Neuronal stem cell (in vitro differentiated cells): ENCODE results near the gene IL6R.
"Not testable (repeated sequence)": the region's sequence is repeated elsewhere in the genome, so short reads cannot be mapped to it uniquely, and the experiment has no call there.

Experiments used
- DNase-seq: peaks from one replicate; pipeline ENCODE4 v3.0.0-alpha.2; 2013; ENCODE audit warnings: low spot score
- H2AFZ ChIP-seq: one replicate; pipeline ENCODE4 v1.6.1; 2013; ENCODE audit warnings: mild to moderate bottlenecking, low read length, inconsistent platforms
- H2AK5ac ChIP-seq: 2 replicates; pipeline ENCODE4 v1.6.1; 2013; ENCODE audit warnings: low read depth, mild to moderate bottlenecking, inconsistent platforms, low read length, moderate library complexity, mixed read lengths
- H2BK120ac ChIP-seq: 2 replicates; pipeline ENCODE4 v1.6.1; 2013; ENCODE audit warnings: low read depth, mild to moderate bottlenecking, inconsistent platforms, low read length, moderate library complexity, mixed read lengths
- H2BK12ac ChIP-seq: one replicate; pipeline ENCODE4 v1.6.1; 2013; ENCODE audit warnings: low read length, inconsistent platforms
- H2BK15ac ChIP-seq: 2 replicates; pipeline ENCODE4 v1.6.1; 2013; ENCODE audit warnings: mild to moderate bottlenecking, low read length, inconsistent platforms, mixed read lengths
- H2BK5ac ChIP-seq: one replicate; pipeline ENCODE4 v1.6.1; 2013; ENCODE audit warnings: inconsistent platforms, mild to moderate bottlenecking, low read length, moderate library complexity
- H3K14ac ChIP-seq: one replicate; pipeline ENCODE4 v1.6.1; 2013; ENCODE audit warnings: low read length, inconsistent platforms
- H3K18ac ChIP-seq: 2 replicates; pipeline ENCODE4 v1.6.1; 2013; ENCODE audit warnings: low read length, inconsistent platforms
- H3K23ac ChIP-seq: 2 replicates; pipeline ENCODE4 v1.6.1; 2013; ENCODE audit warnings: low read depth, mild to moderate bottlenecking, mixed read lengths, low read length, inconsistent platforms; ENCODE audit not compliant: poor library complexity
- H3K27ac ChIP-seq: replicated peaks from 3 replicates; pipeline ENCODE4 v1.5.1; 2013; ENCODE audit warnings: low read length, inconsistent platforms
- H3K27me3 ChIP-seq, 3 experiments: 2 replicates each; pipeline ENCODE4 v1.6.1; 2013; ENCODE audit warnings: low read length in 3 of 3, mild to moderate bottlenecking in 2 of 3, inconsistent platforms in 1 of 3, low read depth in 1 of 3, mixed read lengths in 1 of 3, moderate library complexity in 1 of 3; ENCODE audit not compliant: control insufficient read depth in 3 of 3, insufficient read depth in 3 of 3
- H3K36me3 ChIP-seq, 2 donors: replicated peaks in 1 of 2; 2 replicates each; pipeline ENCODE4 v1.6.1; 2013; ENCODE audit warnings: low read length in 2 of 2; ENCODE audit not compliant: control insufficient read depth in 2 of 2, insufficient read depth in 2 of 2
- H3K4ac ChIP-seq: 2 replicates; pipeline ENCODE4 v1.6.1; 2013; ENCODE audit warnings: inconsistent platforms, mild to moderate bottlenecking, low read length, moderate library complexity
- H3K4me1 ChIP-seq, 2 donors: 1 replicate in 1 of 2; 2 replicates in 1 of 2; pipeline ENCODE4 v1.6.1; 2013; ENCODE audit warnings: low read length in 2 of 2, low read depth in 1 of 2; ENCODE audit not compliant: control insufficient read depth in 2 of 2, insufficient read depth in 1 of 2
- H3K4me2 ChIP-seq: one replicate; pipeline ENCODE4 v1.6.1; 2013; ENCODE audit warnings: mild to moderate bottlenecking, low read length, inconsistent platforms; ENCODE audit not compliant: insufficient read depth, poor library complexity, severe bottlenecking
- H3K4me3 ChIP-seq, 2 donors: 2 replicates each; pipeline ENCODE4 v1.5.1; 2013; ENCODE audit warnings: low read length in 2 of 2, mild to moderate bottlenecking in 2 of 2, inconsistent platforms in 1 of 2, moderate library complexity in 1 of 2
- H3K79me1 ChIP-seq: one replicate; pipeline ENCODE4 v1.6.1; 2013; ENCODE audit warnings: low read depth, mild to moderate bottlenecking, inconsistent platforms, low read length, moderate library complexity
- H3K9ac ChIP-seq: one replicate; pipeline ENCODE4 v1.6.1; 2013; ENCODE audit warnings: mild to moderate bottlenecking, low read depth, low read length, inconsistent platforms; ENCODE audit not compliant: poor library complexity
- H3K9me3 ChIP-seq, 2 donors: replicated peaks in 1 of 2; 2 replicates each; pipeline versions ENCODE3 to v1.6.1; 2013; ENCODE audit warnings: low read length in 2 of 2, mild to moderate bottlenecking in 2 of 2, inconsistent platforms in 1 of 2, low read depth in 1 of 2, mixed read lengths in 1 of 2, moderate library complexity in 1 of 2; ENCODE audit not compliant: control insufficient read depth in 2 of 2, insufficient read depth in 1 of 2
- H4K8ac ChIP-seq: one replicate; pipeline ENCODE4 v1.6.1; 2013; ENCODE audit warnings: low read depth, mild to moderate bottlenecking, inconsistent platforms, low read length, moderate library complexity
- H4K91ac ChIP-seq: one replicate; pipeline ENCODE4 v1.6.1; 2013; ENCODE audit warnings: low read length, low read depth, mild to moderate bottlenecking, inconsistent platforms; ENCODE audit not compliant: poor library complexity
- WGBS, 2 donors: extraction: QIAGEN DNeasy Blood & Tissue Kit; methylation state at CpG; one replicate each; pipeline ENCODE4 v1.1.7; 2013; ENCODE audit warnings: missing lambda C conversion rate in 2 of 2, mixed read lengths in 1 of 2; ENCODE audit not compliant: insufficient read length in 2 of 2, insufficient replicate concordance in 1 of 2; ENCODE audit errors: extremely low coverage in 2 of 2; 5-methylcytosine and 5-hydroxymethylcytosine counted together

The IL6R gene

GRCh38 chr1:154485910-154486496, 80.9 kb downstream of the IL6R start:
- Histone ChIP-seq H4K91ac (no peak overlapping the region), H3K18ac (no peak overlapping the region), H3K4me1 (peaks cover 3 to 6% of the 10 kb centered on the region in 2 donors), H3K4ac (no peak overlapping the region), H2BK12ac (no peak overlapping the region), H2AK5ac (no peak overlapping the region), H3K9ac (no peak overlapping the region), H3K4me2 (no peak overlapping the region), H3K79me1 (no peaks in the 10 kb centered on the region), H3K27me3 (peaks cover 0 to 17% (median 0%) of the 10 kb centered on the region in 3 experiments), H2BK120ac (no peak overlapping the region), H2BK15ac (no peak overlapping the region), H3K27ac (no peak overlapping the region), H3K14ac (no peak overlapping the region), H2AFZ (peak overlapping the region; percentile 6), H4K8ac (no peak overlapping the region), H3K9me3 (no peaks in the 10 kb centered on the region), H3K23ac (no peak overlapping the region), H3K4me3 (no peak overlapping the region), H2BK5ac (no peak overlapping the region), H3K36me3 (no peaks in the 10 kb centered on the region)
- WGBS, 2 donors: no CpG with 5 or more reads among the region's 7 CpGs
- no peak for DNase-seq

DNA sequence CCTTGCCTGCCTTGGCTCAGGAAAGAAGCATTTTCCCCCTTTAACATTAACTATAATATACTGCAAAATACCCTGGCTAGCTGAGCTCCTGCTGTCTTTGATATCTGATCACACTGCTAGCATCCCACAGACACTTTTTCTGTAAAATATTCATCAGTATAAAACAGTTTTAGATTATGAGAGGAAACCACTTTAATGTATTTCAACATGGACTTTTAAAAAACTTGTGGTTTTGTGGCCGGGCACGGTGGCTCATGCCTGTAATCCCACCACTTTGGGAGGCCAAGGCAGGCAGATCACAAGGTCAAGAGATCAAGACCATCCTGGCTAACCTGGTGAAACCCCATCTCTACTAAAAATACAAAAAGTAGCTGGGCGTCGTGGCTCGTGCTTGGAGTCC, 81.6 kb downstream of the IL6R start:
- peak overlapping the region; percentile 6 for H2AFZ ChIP-seq
- not testable (repeated sequence) for H2BK15ac ChIP-seq, H3K4ac ChIP-seq, H2AK5ac ChIP-seq, H3K9ac ChIP-seq, H4K91ac ChIP-seq, H2BK120ac ChIP-seq, DNase-seq, H3K14ac ChIP-seq, H3K4me1 ChIP-seq, H3K23ac ChIP-seq, H4K8ac ChIP-seq, H3K36me3 ChIP-seq, H3K9me3 ChIP-seq, H3K4me3 ChIP-seq, H3K27ac ChIP-seq, H2BK5ac ChIP-seq, H3K18ac ChIP-seq, H2BK12ac ChIP-seq, H3K4me2 ChIP-seq, H3K79me1 ChIP-seq
- WGBS, 2 donors: no CpG with 5 or more reads among the region's 5 CpGs
- H3K27me3 ChIP-seq: peaks cover 0 to 25% (median 0%) of the 10 kb centered on the region in 3 experiments

- Histone ChIP-seq H2BK12ac (no peak overlapping the region), H3K14ac (no peak overlapping the region), H3K9ac (no peak overlapping the region), H3K4me2 (no peak overlapping the region), H3K79me1 (no peaks in the 10 kb centered on the region), H3K23ac (peak overlapping the region; percentile 35), H2BK5ac (no peak overlapping the region), H3K27me3 (peaks cover 0 to 40% (median 0%) of the 10 kb centered on the region in 3 experiments), H3K18ac (peak overlapping the region; percentile 62), H3K4me3 (no peak overlapping the region), H3K27ac (no peak overlapping the region), H4K8ac (no peak overlapping the region), H4K91ac (no peak overlapping the region), H3K4ac (no peak overlapping the region), H2BK15ac (no peak overlapping the region), H2AFZ (peak overlapping the region; percentile 35), H2AK5ac (no peak overlapping the region), H2BK120ac (no peak overlapping the region), H3K36me3 (no peaks in the 10 kb centered on the region), H3K4me1 (peaks cover 6 to 8% of the 10 kb centered on the region in 2 donors), H3K9me3 (no peaks in the 10 kb centered on the region)
- no peak for DNase-seq
- WGBS, 2 donors: no CpG with 5 or more reads among the region's 20 CpGs
Measured at GRCh38 chr1:154488922-154489321, 83.8 kb downstream of the IL6R start.

DNA sequence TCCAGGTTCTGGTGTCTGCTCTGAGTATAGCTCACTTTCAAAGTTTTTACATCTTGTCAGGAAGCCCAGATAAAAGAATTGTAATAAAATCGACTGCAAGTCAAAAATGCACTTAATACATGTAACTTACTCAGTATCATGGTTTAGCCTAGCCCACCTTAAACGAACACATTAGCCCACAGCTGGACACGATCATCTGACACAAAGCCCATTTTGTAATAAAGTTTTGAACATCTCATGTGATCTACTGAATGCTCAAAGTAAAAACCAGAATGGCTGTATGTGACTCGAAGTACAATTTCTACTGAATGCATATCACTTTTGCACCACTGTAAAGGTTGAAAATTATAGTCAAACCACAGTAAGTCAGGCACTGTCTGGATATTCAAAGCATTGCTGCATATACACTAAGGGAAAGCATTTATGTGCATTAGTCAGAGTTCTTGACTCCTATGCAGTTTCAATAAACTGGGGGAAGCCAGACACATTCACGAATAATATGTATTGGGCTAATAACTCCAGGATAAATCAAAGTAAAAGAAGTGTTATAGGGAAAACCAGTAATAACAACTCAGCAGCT, 84.6 kb downstream of the IL6R start:
- no peaks in the 10 kb centered on the region for H3K9me3 ChIP-seq
- peaks cover 0 to 40% (median 0%) of the 10 kb centered on the region in 3 experiments for H3K27me3 ChIP-seq
- no peak overlapping the region for H2BK15ac ChIP-seq
- no peak overlapping the region for H3K4me2 ChIP-seq
- H3K23ac ChIP-seq: no peak overlapping the region
- H3K4me1 ChIP-seq: peaks cover 6 to 7% of the 10 kb centered on the region in 2 donors
- no peak overlapping the region for H2BK120ac ChIP-seq
- no peak overlapping the region for H3K4ac ChIP-seq
- H4K8ac ChIP-seq: no peak overlapping the region
- DNase-seq: no peak
- no peak overlapping the region for H2BK5ac ChIP-seq
- no peak overlapping the region for H3K27ac ChIP-seq
- no peak overlapping the region for H2AFZ ChIP-seq
- no peak overlapping the region for H2BK12ac ChIP-seq
- no peak overlapping the region for H3K9ac ChIP-seq
- H3K36me3 ChIP-seq: no peaks in the 10 kb centered on the region
- H3K4me3 ChIP-seq: no peak overlapping the region
- no CpG with 5 or more reads among the region's 5 CpGs for WGBS, 2 donors
- H3K14ac ChIP-seq: no peak overlapping the region
- H2AK5ac ChIP-seq: no peak overlapping the region
- H4K91ac ChIP-seq: no peak overlapping the region
- H3K79me1 ChIP-seq: no peaks in the 10 kb centered on the region
- H3K18ac ChIP-seq: no peak overlapping the region
